Measurements from ENCODE around the gene SNX15.

DNA sequence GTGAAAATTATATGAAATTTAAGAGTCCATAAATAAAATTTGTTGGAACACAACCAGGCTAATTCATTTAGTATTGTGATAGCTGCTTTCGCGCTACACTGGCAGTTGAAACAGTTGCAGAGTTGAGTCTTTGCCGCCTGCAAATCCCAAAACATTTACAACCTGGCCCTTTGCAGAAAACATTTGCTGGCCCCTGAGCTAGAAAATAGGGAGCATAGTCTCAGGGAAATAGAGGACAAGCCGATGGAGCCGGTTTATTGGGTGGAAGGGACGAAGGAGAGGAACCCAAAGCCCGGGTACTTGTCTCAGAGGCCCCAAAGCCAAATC lies 13.2 kb downstream of the SNX15 start:
- TF ChIP-seq, protein P1, sequence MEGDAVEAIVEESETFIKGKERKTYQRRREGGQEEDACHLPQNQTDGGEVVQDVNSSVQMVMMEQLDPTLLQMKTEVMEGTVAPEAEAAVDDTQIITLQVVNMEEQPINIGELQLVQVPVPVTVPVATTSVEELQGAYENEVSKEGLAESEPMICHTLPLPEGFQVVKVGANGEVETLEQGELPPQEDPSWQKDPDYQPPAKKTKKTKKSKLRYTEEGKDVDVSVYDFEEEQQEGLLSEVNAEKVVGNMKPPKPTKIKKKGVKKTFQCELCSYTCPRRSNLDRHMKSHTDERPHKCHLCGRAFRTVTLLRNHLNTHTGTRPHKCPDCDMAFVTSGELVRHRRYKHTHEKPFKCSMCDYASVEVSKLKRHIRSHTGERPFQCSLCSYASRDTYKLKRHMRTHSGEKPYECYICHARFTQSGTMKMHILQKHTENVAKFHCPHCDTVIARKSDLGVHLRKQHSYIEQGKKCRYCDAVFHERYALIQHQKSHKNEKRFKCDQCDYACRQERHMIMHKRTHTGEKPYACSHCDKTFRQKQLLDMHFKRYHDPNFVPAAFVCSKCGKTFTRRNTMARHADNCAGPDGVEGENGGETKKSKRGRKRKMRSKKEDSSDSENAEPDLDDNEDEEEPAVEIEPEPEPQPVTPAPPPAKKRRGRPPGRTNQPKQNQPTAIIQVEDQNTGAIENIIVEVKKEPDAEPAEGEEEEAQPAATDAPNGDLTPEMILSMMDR (IDR thresholded peaks at IDR 0.05): no peak
- TF ChIP-seq POLR2AphosphoS5 (IDR thresholded peaks at IDR 0.05): no peak

All from prostate gland (tissue), 2 donors.